HG02840 (cell line): Measurements from ENCODE around the gene SLC46A3.
"Not testable (repeated sequence)": the region's sequence is repeated elsewhere in the genome, so short reads cannot be mapped to it uniquely, and the experiment has no call there.

ENCODE experiments used
- ATAC-seq: cut with Tn5 transposase; IDR thresholded peaks from one replicate; pipeline ENCODE4 v1.9.1; 2021; ENCODE audit warnings: mild to moderate bottlenecking, moderate library complexity, moderate number of reproducible peaks; ENCODE audit not compliant: unreplicated experiment, low FRiP score

Gene SLC46A3, protein sequence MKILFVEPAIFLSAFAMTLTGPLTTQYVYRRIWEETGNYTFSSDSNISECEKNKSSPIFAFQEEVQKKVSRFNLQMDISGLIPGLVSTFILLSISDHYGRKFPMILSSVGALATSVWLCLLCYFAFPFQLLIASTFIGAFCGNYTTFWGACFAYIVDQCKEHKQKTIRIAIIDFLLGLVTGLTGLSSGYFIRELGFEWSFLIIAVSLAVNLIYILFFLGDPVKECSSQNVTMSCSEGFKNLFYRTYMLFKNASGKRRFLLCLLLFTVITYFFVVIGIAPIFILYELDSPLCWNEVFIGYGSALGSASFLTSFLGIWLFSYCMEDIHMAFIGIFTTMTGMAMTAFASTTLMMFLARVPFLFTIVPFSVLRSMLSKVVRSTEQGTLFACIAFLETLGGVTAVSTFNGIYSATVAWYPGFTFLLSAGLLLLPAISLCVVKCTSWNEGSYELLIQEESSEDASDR

DNA sequence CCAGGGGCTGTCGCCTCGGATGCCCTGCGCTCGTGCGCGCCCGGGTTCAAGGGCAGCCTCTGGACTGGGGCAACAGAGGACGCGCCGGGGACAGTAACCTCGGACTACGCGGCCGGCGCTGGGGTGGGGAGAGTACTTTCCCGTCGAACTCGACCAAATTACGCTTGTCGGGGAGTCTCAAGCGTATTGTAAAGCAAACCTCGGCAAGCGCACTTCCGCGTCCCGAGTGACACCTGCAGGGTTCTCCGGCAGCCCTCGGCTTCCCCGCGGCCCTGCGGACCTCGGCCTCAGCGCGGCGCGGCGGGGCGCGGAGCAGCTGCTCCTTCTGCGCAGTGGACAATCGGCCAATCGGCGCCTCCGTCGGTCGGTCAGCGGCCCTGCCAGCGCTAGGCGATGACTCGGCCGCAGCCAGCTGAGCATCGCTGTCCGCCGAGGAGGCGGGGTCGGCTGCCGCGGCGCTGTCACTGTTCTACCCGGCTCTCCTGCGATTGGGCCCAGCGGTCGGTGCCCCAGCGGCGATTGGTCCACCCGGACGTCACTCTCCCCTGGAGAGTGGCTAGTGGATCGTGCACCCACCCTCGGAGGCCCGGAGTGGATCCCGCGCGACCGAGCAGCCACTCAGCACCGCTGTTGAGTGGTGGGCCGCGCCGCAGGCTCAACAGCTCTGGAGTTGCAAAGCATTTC, at the start of gene SLC46A3:
Gene SLC46A3 (minus strand): TSS at position 428 of the 684 bp plus-strand sequence. CDS start 972 bp downstream, outside the sequence.
- peak; percentile 98 for ATAC-seq

- no peak for ATAC-seq
Measured at GRCh38 chr13:28763887-28764286, 45.1 kb upstream of the SLC46A3 start.

DNA sequence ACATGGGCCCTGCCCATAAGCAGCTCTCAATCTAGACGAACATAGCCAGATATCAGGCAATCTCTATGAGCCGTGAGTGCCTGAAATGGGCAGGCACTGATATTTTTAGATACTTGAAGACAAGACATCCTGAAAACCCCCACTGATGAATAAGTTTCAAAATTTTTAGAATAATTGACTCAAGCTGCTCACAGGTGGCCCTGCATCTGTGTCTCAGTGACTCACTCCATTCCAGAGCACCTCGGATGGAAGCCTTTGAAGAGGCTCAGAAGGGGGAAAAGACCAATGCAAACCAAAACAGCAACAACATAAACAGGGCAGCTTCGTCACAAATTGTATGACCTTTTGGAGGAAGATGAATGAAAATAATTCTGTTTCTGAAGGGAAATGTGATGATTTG, 42.8 kb upstream of the SLC46A3 start:
- ATAC-seq = no peak

GRCh38 chr13:28755546-28755870, 36.7 kb upstream of the SLC46A3 start:
- no peak for ATAC-seq

DNA sequence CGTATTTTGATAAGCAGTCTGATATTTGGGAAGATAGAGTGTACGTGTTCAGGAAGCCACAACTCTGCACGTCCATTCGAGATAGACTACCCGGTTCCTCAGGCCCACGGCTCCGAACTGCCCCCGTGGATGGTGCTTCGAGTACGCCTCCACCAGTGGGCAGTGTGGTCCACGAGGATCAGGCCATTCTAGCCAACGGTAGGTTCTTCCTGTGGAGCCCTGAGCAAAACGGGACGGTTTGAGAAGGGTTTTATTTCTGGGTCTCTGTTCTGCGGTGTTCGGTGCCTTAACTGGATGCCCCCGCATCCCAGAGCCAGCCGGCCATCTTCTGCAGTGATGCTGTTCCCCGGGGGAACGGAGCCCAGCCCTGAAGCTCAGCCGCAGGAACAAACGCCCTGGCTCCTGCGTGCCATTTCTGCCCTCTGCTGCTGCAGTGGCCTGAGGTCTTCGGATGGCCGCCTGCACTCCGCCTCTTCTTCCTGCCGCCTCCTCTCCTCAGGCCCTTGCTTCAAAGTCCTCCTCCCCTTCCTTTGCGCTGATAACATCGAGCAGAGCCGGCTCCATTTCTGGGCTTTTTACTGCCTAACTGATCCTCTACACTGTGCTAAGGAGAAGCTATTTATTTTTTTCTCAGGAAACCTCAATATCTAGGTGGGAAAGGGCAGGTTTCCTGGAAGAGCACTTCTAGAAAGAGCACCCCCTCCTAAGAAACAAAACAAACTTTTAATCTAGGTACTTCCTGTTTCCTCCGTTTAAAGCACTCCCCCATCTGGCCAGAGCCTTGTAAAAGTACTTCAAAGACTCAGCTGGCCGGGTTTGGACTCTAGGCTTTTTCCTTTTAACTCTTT, 36.2 kb upstream of the SLC46A3 start:
- ATAC-seq = no peak

DNA sequence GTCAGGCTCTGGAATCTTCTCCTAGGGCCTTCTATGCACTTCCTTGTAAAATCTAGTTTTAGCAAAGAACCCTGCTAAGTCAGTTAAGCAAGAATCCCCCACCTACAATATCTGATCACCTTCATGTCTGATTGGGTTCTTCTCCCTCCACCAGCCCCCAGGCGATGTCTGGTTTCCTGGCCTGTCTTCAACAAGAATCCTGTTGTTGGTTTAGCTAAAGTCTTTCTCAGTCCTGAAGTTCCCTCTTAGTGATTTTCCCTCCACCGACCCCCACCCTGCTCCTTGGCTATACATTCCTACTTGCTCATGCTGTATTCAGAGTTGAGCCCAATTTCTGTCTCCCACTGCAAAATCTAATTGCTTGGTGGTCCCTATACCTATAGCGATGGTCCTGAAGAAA, 35.2 kb upstream of the SLC46A3 start:
- no peak for ATAC-seq

DNA sequence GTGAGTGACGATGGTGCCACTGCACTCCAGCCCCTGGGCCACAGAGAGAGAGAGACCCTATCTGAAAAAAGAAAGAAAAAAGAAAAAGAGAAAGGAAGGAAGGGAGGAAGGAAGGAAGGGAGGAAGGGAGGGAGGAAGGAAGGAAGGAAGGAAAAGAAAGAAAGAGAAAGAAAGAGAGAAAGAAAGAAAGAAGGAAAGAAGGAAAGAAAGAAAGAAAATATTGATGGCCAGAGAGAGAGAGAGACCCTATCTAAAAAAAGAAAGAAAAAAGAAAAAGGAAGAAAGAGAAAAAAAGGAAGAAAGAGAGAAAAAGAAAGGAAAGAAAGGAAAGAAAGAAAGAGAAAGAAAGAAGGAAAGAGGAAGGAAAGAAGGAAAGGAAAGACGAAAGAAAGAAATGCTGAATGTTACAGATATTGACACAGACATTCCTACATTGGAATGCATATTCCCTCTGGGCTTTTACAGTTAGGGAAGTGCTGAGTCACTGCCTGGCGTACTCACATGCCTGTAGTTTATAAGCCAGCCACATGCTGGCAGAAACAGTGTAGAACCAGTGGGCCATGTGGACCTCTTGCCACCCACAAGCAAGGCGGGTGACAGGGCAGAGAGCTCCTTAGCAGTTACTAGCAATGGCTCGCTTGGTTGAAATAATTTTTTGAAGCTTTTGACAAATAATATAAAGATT, 34.6 kb upstream of the SLC46A3 start:
- ATAC-seq = no peak

DNA sequence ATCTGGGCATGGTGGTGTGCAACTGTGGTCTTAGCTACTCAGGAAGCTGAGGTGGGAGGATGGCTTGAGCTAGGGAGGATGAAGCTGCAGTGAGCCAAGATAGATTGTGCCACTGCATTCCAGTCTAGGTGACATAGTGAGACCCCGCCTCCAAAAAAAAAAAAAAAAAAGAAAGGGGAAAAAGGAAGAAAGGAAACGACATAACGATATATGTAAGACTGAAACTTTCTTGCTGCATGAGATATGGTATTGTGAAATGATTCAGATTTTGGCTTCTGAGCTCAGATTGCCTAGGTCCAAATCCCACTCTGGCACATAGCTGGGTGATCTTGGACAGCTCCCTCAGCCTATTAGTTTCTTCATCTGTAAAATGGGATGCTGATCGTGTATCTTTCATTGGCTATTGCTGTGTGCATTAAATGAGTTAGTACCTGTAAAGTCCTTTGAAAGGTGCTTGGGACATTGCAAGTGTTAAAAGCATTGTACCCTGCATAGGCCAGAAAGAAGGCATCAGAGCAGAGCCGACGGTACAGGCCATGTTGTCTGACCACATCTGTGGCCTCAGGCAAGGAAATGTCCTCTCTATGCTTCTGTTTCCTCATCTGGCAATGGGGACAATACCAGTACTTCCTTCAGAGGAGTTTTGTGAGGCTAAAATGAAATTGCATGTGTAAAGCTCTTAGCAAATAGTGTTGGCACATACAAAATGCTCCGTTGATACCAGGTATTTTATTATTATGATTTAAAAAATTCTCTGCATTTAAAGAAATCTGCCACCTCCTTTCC, 32.6 kb upstream of the SLC46A3 start:
- no peak for ATAC-seq

GRCh38 chr13:28750187-28751045, 31.6 kb upstream of the SLC46A3 start:
- ATAC-seq = no peak

- ATAC-seq = no peak
Measured at GRCh38 chr13:28747851-28748250, 29.1 kb upstream of the SLC46A3 start.

- no peak for ATAC-seq
Measured at GRCh38 chr13:28746287-28746612, 27.5 kb upstream of the SLC46A3 start.

DNA sequence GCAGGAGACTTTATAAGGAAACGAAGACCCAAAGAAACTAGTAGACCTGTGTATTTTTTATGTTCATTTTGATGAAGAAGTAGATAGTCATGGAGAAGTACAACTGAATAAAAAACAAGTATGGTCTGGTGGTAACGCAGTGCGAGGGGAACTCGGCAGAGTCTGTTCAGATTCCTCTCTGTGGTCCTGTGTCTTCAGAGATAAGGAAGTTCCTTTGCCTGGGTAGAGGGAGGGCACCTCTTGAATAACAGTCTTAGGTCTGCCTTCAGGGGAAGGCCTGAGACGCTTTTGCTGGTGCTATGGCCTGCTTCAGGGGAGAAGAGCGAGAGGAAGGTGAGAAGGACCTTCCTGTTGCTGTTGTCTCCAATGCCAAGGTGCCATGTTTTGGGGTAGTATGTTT, 25.9 kb upstream of the SLC46A3 start:
- no peak for ATAC-seq

DNA sequence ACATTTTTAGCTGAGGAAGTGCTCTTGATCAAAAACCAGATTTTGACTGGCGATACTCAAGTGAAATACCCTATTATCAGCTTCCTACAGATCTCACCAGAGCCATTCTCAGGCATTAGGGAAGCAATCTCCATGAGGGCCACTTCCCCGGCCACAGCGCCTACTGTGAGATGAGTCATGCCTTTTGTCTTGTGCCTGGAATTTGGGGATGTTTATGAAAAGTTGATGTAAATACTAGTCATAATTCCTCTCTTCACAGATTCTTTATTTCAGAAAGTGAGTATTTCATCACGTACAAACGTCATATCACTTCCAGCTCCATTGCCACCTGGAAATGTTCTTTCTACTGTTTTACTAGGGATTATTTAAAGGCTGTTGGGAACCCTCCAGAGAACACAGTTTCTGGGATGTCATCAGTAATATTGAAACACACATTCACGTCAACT, 25.3 kb upstream of the SLC46A3 start:
- ATAC-seq = no peak

- no peak for ATAC-seq
Measured at GRCh38 chr13:28743499-28744083, 24.8 kb upstream of the SLC46A3 start.

GRCh38 chr13:28743020-28743419, 24.2 kb upstream of the SLC46A3 start:
- no peak for ATAC-seq

GRCh38 chr13:28742445-28742844, 23.7 kb upstream of the SLC46A3 start:
- not testable (repeated sequence) for ATAC-seq

DNA sequence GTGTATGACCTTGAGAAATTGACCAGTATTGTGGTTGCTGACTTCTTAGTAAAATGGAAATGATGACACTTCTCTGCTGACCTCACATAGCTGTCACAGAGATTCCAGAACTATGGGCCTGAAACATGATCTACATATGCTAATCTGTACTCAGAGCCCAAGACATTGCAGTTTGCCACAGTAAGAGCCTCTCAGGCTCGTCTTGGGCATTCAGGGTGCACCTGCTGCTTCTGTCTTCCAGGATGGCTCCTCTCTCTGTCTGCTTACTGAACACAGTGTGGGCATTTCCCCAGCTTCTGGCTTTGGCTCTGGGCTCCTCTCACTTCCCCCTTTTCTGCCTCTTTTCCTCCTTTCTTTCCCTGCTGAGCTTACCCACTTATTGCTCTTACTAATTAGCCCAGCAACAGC, 22.3 kb upstream of the SLC46A3 start:
- ATAC-seq = no peak

DNA sequence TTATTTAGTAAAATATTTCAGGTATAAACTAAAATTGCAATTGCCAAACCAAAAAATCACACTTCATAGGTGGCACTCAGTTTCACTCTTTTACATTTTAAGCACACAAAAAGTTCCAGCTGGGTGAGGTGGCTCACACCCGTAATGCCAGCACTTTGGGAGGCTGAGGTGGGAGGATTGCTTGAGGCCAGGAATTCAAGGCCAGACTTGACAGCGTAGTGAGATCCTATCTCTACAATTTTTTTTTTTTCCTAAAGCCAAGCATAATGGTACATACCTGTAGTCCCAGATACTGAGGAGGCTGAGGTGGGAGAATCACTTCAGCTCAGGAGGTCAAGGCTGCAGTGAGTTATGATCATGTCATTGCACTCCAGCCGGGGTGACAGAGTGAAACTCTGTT, 20.6 kb upstream of the SLC46A3 start:
- no peak for ATAC-seq
